IPS-11a (cell line): ENCODE data around the gene WDR74.
"Not testable (repeated sequence)": the region's sequence is repeated elsewhere in the genome, so short reads cannot be mapped to it uniquely, and the experiment has no call there.

Experiments used
- H3K4me3 ChIP-seq: one replicate; pipeline ENCODE4 v1.5.1; 2013; ENCODE audit warnings: low read depth, low read length, control low read depth

WDR74 gene

DNA sequence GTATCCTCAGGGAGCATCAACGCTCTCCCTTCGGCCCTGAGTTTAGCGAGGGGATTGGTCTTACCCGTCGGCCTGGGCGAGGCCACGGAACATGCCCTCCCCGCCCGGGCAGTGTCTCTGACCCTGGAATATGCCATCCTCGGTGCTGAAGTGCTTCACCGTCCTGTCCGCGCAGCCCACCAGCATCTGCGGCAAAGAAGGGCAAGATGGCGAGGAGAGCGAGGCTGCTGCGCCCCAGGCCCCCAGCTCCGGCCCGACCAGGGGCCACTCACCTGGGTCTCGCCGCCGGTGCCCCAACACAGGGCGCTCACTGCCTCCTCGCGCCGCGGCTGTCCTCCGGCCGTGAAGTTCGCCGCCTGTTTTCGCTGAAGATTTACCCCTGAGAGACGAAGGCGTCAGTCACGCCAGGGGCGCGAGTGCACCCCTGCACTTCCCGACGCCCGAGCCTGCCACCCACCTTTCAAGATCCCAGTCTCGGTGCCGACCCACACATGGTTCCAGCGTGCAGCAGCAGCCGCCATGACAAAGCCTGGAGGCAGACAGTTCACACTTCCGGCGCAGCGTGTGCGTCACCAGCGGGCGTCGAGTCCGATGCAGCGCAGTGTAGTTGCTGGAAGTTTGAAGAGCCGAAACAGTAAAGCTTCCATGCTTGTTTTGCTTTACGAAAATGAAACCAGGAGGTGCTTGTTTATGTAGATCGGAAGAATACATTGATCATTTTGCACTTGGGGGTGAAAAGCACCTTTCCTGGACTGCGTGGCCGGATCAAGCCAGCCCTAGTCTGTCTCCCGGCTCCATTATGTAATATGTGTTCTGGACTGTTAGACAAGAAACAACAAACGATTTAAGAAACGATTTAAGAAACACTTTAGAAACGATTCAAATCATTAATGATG, at the start of gene WDR74:
Gene WDR74 (minus strand): TSS at position 541 of the 896 bp plus-strand sequence. CDS start 20 bp downstream, at position 521.
- peak within 1 kb of the TSS; percentile 97 for H3K4me3 ChIP-seq

GRCh38 chr11:62889126-62889483, 49.7 kb upstream of the WDR74 start:
- no peak overlapping the region for H3K4me3 ChIP-seq

DNA sequence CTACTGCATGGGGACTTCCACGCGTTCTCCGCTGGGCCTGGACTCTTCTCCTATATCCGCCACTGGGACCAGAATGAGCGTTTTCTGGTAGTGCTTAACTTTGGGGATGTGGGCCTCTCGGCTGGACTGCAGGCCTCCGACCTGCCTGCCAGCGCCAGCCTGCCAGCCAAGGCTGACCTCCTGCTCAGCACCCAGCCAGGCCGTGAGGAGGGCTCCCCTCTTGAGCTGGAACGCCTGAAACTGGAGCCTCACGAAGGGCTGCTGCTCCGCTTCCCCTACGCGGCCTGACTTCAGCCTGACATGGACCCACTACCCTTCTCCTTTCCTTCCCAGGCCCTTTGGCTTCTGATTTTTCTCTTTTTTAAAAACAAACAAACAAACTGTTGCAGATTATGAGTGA, 49.0 kb upstream of the WDR74 start:
- H3K4me3 ChIP-seq: no peak overlapping the region

- H3K4me3 ChIP-seq: no peak overlapping the region
These were observed 45.9 kb upstream of the WDR74 start for GRCh38 chr11:62885137-62885750.

- no peak overlapping the region for H3K4me3 ChIP-seq
These were observed 44.3 kb upstream of the WDR74 start for GRCh38 chr11:62883673-62884072.

- peak overlapping the region; percentile 99 for H3K4me3 ChIP-seq
These were observed 43.6 kb upstream of the WDR74 start for GRCh38 chr11:62882788-62883501.

DNA sequence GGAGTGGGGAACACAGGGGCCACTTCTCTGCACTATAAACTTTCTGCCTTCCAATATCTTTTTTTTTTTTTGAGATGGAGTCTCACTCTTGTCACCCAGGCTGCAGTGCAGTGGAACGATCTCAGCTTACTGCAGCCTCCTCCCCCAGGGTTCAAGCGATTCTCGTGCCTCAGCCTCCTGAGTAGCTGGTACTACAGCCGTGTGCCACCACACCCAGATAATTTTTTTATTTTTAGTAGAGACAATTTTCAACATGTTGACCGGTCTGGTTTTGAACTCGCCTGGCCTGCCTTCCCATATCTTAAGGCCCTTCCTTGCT, 43.0 kb upstream of the WDR74 start:
- H3K4me3 ChIP-seq: peak overlapping the region; percentile 99

GRCh38 chr11:62881579-62882430, 42.4 kb upstream of the WDR74 start:
- peak overlapping the region; percentile 99 for H3K4me3 ChIP-seq

DNA sequence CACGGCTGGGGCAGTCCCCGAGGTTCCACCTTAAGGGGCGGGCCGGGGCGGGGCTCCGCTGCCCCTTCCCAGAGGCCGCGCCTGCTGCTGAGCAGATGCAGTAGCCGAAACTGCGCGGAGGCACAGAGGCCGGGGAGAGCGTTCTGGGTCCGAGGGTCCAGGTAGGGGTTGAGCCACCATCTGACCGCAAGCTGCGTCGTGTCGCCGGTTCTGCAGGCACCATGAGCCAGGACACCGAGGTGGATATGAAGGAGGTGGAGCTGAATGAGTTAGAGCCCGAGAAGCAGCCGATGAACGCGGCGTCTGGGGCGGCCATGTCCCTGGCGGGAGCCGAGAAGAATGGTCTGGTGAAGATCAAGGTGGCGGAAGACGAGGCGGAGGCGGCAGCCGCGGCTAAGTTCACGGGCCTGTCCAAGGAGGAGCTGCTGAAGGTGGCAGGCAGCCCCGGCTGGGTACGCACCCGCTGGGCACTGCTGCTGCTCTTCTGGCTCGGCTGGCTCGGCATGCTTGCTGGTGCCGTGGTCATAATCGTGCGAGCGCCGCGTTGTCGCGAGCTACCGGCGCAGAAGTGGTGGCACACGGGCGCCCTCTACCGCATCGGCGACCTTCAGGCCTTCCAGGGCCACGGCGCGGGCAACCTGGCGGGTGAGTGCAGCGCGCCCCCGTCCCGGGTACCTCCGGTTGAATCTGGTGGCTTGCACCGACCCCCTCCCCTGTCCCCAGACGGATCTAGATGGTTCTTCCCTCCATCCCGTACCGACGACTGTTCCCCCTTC, 41.6 kb upstream of the WDR74 start, which contains the start of gene SLC3A2:
Gene SLC3A2 (plus strand): TSS at position 94 of the 776 bp plus-strand sequence. CDS start 128 bp downstream, at position 222.
- peak within 1 kb of the TSS; percentile 99 for H3K4me3 ChIP-seq

- H3K4me3 ChIP-seq: peak overlapping the region; percentile 99
These were observed 40.9 kb upstream of the WDR74 start for GRCh38 chr11:62880231-62880802.

DNA sequence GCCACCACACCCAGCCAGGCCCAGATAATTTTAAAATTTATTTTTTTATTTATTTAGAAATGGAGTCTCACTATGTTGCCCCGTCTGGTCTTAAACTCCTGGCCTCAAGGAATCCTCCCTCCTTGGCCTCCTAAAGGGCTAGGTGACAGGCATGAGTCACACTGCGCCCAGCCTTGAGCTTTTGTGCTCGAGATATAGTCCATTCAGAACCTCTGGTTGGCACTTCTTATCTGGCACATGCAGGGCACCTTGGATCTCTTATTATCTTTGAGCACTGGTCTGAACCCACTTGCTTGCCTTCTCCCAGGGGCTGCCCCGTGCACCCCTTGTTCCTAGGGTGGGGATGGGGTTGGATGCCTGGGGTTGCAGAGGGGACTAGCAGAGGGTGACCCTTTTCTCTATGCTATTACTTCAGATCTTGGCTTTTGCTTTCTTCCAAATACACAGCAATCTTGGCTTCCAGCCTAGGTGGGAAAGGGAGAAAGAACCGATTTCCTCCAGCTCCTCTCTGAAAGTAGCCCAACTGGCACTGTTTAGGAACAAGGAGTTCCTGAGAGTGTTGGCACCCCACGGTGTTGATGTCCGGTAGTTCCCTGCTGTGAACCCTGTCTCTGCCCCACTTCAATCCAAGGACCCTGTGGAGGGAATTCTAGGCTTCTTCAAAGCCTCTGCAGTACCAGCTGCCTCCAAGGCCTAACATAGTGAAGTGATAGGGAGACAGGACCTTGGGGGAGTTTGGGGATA, 40.0 kb upstream of the WDR74 start:
- no peak overlapping the region for H3K4me3 ChIP-seq

DNA sequence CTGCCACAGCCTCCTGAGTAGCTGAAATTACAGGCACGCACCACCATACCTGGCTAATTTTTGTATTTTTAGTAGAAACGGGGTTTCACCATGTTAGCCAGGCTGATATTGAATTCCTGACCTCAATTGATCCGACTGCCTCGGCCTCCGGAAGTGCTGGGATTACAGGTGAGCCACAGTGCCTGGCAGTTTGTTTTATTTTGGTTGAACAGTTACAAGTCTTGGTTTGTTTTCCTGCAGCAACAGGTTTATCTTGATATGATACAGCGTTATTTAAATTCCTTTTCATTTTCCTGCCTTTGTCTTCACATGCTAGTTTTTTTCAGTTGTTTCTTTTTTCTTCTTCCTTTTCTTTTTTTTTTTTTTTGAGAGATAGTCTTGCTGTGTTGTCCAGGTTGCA, 37.3 kb upstream of the WDR74 start:
- no peak overlapping the region for H3K4me3 ChIP-seq

GRCh38 chr11:62875698-62876478, 36.5 kb upstream of the WDR74 start:
- no peak overlapping the region for H3K4me3 ChIP-seq

GRCh38 chr11:62874851-62875250, 35.5 kb upstream of the WDR74 start:
- no peak overlapping the region for H3K4me3 ChIP-seq

- no peak overlapping the region for H3K4me3 ChIP-seq
These were observed 26.2 kb upstream of the WDR74 start for GRCh38 chr11:62865635-62866034.

- no peak overlapping the region for H3K4me3 ChIP-seq
These were observed 24.4 kb upstream of the WDR74 start for GRCh38 chr11:62863687-62864335.

DNA sequence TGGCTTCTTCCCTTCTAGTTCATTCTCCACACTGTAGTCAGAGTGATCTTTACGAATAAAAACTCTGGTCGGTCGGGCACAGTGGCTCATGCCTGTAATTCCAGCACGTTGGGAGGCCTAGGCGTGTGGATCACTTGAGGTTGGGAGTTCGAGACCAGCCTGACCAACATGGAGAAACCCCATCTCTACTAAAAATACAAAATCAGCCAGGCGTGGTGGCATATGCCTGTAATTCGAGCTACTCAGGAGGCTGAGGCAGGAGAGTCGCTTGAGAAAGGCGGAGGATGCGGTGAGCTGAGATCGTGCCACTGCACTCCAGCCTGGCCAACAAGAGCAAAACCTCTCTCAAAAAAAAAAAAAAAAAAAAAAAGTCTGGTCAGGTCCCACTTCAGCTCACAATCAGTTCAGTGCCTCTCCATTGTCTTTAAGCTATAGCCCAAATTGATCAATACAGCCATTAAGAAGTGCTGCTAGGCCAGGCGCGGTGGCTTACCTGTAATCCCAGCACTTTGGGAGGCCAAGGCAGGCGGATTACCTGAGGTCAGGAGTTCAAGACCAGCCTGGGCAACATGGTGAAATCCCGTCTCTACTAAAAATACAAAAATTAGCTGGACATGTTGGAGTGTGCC, 22.3 kb upstream of the WDR74 start:
- not testable (repeated sequence) for H3K4me3 ChIP-seq
